Measurements from ENCODE around the gene DTWD1. TPM values are rescaled to one million over a fixed set of nuclear protein-coding genes. Genes with fewer than 3 reads are reported as not detected.

The DTWD1 gene
- total and polyA plus RNA-seq, 2 of the 13 experiments (the other 11 are each of a cell fraction or from before 2014, with no cell fraction given), result 12.7 to 18.3 TPM

Other genes with a start within 250 kb of the DTWD1 start
- not detected in 2 replicates for gene FGF7, start 197.8 kb upstream of the DTWD1 start, total RNA-seq (2016; rRNA removed; fragmentation: Illumina TruSeq; extraction: Trizol)
- not detected in 2 replicates for gene FGF7, start 197.8 kb upstream of the DTWD1 start, polyA plus RNA-seq (2011; rRNA removed)
- gene FAM227B, start 230 bp upstream of the DTWD1 start, total RNA-seq (2016; rRNA removed; fragmentation: Illumina TruSeq; extraction: Trizol), result 2.3 and 2.6 TPM in 2 replicates
- gene FAM227B, start 230 bp upstream of the DTWD1 start, polyA plus RNA-seq (2011; rRNA removed), result 1.1 and 1.9 TPM in 2 replicates

Measured in HepG2 (cell line).